Activated B cell treated with CpG ODN at 0.5 μM for 24 hours (primary cell): ENCODE results near the gene TIAM1. TPM values are rescaled to one million over a fixed set of nuclear protein-coding genes. Genes with fewer than 3 reads are reported as not detected.

ENCODE experiments used
- ATAC-seq: fragments of 200-7000 bp; cut with Tn5 transposase; one replicate; pipeline ENCODE4 v1.10.0; 2021; ENCODE audit warnings: low read depth, mild to moderate bottlenecking, moderate library complexity
- CTCF ChIA-PET: fragments of 350-600 bp; sonication (Branson Sonifier 250); formaldehyde crosslinking; loops from one replicate; lab custom pipeline; 2021; ENCODE audit warnings: antibody characterized with exemption; lab: Charles Lee
- POLR2A ChIA-PET: fragments of 350-600 bp; sonication (Branson Sonifier 250); formaldehyde crosslinking; loops from one replicate; lab custom pipeline; 2021; ENCODE audit warnings: antibody characterized with exemption; lab: Charles Lee
- DNase-seq: peaks from one replicate; pipeline ENCODE4 v3.0.0; 2022
- H3K27ac Mint-ChIP-seq: one replicate; pipeline ENCODE4 v1.8.0; 2020; ENCODE audit warnings: mixed read lengths
- H3K27me3 Mint-ChIP-seq: one replicate; pipeline ENCODE4 v1.8.0; 2021; ENCODE audit warnings: mixed read lengths
- H3K36me3 Mint-ChIP-seq: one replicate; pipeline ENCODE4 v1.8.0; 2021; ENCODE audit warnings: low read depth, mixed read lengths
- H3K4me1 Mint-ChIP-seq: one replicate; pipeline ENCODE4 v1.8.0; 2021; ENCODE audit warnings: mixed read lengths
- H3K4me3 Mint-ChIP-seq: one replicate; pipeline ENCODE4 v1.8.0; 2020; ENCODE audit warnings: mild to moderate bottlenecking, mixed read lengths
- H3K9me3 Mint-ChIP-seq: one replicate; pipeline ENCODE4 v1.8.0; 2020; ENCODE audit warnings: mixed read lengths
- intact Hi-C: fragments of 100-400 bp; cut with micrococcal nuclease; formaldehyde crosslinking; loops from one replicate; pipeline ENCODE4 v1.15.1; 2024
- total RNA-seq: library from RNA; stranded (reverse); gene quantifications from 2 replicates; pipeline ENCODE4 v1.2.3, GENCODE V29; 2022
- TF ChIP-seq, protein P1 (sequence below): fragments of 200-600 bp; IDR thresholded peaks from one replicate; pipeline ENCODE4 v1.8.0; 2022; ENCODE audit warnings: antibody characterized with exemption, mild to moderate bottlenecking

Gene TIAM1
- total RNA-seq, 1 donor from 2014 or later = 0.84 TPM

DNA sequence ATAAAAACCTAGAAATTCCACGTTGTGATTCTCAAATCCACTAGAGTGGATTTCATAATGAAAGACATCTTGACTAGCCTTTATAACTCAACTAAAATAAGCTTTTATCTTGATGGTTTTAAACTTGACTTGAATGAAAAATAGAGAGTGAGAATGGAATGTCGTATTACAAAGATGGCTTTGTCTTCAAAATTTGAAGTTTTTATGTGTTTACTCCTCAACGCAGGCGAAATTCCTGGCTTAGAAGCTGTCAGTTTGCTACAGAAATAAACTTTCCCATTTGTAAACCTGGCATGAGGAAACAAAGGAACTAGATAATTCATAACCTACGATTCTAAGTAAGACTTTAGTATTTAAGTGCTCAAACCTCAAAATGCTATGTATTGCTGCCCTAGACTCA, 215.8 kb downstream of the TIAM1 start:
- Mint-ChIP-seq H3K27ac (no peak overlapping the region), H3K4me1 (peaks cover 8% of the 10 kb centered on the region), H3K4me3 (no peak overlapping the region), H3K27me3 (peaks cover 2% of the 10 kb centered on the region), H3K9me3 (no peaks in the 10 kb centered on the region), H3K36me3 (no peaks in the 10 kb centered on the region)
- TF ChIP-seq, protein P1, sequence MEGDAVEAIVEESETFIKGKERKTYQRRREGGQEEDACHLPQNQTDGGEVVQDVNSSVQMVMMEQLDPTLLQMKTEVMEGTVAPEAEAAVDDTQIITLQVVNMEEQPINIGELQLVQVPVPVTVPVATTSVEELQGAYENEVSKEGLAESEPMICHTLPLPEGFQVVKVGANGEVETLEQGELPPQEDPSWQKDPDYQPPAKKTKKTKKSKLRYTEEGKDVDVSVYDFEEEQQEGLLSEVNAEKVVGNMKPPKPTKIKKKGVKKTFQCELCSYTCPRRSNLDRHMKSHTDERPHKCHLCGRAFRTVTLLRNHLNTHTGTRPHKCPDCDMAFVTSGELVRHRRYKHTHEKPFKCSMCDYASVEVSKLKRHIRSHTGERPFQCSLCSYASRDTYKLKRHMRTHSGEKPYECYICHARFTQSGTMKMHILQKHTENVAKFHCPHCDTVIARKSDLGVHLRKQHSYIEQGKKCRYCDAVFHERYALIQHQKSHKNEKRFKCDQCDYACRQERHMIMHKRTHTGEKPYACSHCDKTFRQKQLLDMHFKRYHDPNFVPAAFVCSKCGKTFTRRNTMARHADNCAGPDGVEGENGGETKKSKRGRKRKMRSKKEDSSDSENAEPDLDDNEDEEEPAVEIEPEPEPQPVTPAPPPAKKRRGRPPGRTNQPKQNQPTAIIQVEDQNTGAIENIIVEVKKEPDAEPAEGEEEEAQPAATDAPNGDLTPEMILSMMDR = no peak
- ChIA-PET CTCF (no interaction called here), POLR2A (no interaction called here)
- DNase-seq (no peak), ATAC-seq (no peak)
- intact Hi-C loops = no loop called here

DNA sequence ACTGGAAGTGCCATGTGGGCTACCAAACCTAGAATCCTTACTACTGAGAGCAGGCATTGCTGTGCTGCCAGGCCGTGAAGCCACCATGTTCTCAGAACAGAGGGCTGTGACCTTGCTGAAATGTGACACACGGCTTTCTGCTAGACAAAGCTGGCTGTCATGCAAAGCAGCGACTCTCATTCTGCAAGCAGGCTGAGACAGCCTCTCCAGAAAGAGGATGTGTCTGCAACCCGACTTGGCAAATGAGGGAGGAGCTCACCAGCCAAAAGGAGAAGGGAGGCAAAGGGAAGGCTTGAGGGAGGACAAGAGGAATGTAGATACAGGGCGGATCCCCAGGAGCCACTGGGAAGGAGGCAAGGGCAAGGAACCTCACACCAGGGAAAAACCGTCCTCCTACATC, 220.1 kb downstream of the TIAM1 start:
- H3K4me1 Mint-ChIP-seq = no peaks in the 10 kb centered on the region
- H3K9me3 Mint-ChIP-seq = no peaks in the 10 kb centered on the region
- no peaks in the 10 kb centered on the region for H3K27me3 Mint-ChIP-seq
- intact Hi-C loops = no loop called here
- no peak overlapping the region for H3K4me3 Mint-ChIP-seq
- ChIA-PET POLR2A (no interaction called here), CTCF (no interaction called here)
- H3K36me3 Mint-ChIP-seq = no peaks in the 10 kb centered on the region
- TF ChIP-seq, protein P1 = no peak
- H3K27ac Mint-ChIP-seq = no peak overlapping the region
- ATAC-seq (no peak), DNase-seq (no peak)

DNA sequence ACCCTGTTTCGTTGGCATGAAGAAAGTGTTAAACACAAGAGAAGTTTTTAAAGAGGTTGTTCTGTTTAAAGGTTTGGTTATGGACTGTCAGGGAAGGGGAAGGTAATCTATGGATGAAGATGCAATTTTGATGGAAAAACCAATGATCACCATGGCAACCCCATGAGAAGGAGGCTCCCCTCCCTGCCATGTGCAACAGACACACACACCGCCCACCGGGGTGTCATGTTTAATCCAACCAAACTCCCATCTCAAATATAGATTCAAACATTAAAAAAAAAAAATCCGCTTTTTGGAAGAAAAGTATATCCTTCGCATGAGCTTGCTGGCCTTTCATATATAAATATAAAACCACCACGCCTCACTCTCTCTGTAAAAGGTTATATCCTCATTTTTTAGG, 224.9 kb downstream of the TIAM1 start:
- POLR2A ChIA-PET = no interaction called here
- TF ChIP-seq, protein P1 = no peak
- Mint-ChIP-seq H3K27ac (no peak overlapping the region), H3K9me3 (no peaks in the 10 kb centered on the region), H3K4me3 (no peak overlapping the region), H3K27me3 (no peaks in the 10 kb centered on the region), H3K4me1 (no peaks in the 10 kb centered on the region), H3K36me3 (no peaks in the 10 kb centered on the region)
- intact Hi-C loops = no loop called here
- CTCF ChIA-PET = no interaction called here
- ATAC-seq (no peak), DNase-seq (no peak)

DNA sequence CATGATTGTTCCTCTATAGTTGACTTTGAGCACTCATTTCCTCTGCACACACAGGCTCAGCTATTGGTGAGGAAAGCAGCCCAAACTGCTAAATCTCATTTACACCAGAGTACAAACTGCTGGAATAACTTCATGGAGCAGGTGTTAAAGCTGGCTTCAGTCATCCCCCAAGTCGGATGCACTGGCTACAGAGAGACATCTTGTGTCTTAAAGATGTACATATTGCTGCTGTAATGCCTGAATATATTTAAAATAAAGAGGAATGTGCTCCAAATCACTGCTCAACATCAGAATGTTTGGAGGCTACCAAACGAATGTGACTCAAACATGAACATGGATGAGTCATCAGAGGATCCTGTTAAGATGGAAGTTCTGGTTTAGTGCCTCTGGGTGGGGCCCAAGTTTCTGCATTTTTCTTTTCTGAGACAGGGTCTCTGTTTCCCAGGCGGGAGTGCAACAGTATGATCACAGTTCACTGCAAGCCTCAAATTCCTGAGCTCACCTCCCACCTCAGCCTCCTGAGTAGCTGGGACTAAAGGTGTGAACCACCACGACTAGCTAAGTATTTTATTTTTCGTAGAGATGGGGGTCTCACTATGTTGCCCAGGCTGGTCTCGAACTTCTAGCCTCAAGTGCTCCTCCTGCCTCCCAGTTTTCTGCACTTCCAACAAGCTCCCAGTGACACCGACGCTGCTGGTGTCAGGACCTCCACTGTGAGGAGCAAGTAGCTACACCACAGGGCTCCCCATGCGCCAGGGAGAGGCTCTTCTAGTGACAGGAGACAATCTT, 226.7 kb downstream of the TIAM1 start:
- Mint-ChIP-seq H3K27ac (no peak overlapping the region), H3K9me3 (no peaks in the 10 kb centered on the region), H3K4me1 (no peaks in the 10 kb centered on the region), H3K36me3 (no peaks in the 10 kb centered on the region), H3K4me3 (no peak overlapping the region), H3K27me3 (no peaks in the 10 kb centered on the region)
- no peak for DNase-seq
- ChIA-PET CTCF (no interaction called here), POLR2A (no interaction called here)
- TF ChIP-seq, protein P1 = no peak
- ATAC-seq = no peak
- intact Hi-C loops = no loop called here

DNA sequence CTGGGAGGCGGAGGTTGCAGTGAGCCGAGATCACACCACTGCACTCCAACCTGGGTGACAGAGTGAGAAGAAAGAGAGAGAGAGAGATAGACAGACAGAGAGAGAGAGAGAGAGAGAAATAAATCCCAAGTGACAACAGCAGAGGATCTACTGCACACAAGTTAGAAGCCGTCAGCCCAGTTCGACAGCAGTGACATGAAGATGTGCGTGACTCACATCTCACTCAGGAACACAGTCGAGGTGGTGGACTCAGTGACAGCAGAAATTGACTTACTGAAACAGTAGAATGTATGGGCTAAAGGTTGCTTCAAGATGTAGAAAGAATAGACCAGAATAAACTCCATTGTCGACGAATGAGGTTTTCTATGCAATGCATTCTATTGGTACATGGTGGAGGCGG, 228.8 kb downstream of the TIAM1 start:
- Mint-ChIP-seq H3K36me3 (no peaks in the 10 kb centered on the region), H3K27ac (no peak overlapping the region), H3K4me3 (no peak overlapping the region), H3K27me3 (no peaks in the 10 kb centered on the region), H3K9me3 (no peaks in the 10 kb centered on the region), H3K4me1 (no peaks in the 10 kb centered on the region)
- DNase-seq (no peak), ATAC-seq (no peak)
- POLR2A ChIA-PET = no interaction called here
- CTCF ChIA-PET = no interaction called here
- intact Hi-C loops = no loop called here
- TF ChIP-seq, protein P1 = no peak
